Stimulated activated CD8-positive, alpha-beta memory T cell treated with anti-CD3 and anti-CD28 coated beads, Interleukin-4, amount 100 ng/mL, for 24 hours (primary cell): ENCODE results near the gene PLAAT3.
A peak's percentile ranks its signal among the peaks of the same experiment; 100 is the strongest.
"Not testable (repeated sequence)": the region's sequence is repeated elsewhere in the genome, so short reads cannot be mapped to it uniquely, and the experiment has no call there.

Source experiments
- DNase-seq: peaks from one replicate; pipeline ENCODE4 v3.0.0-alpha.2; 2020; ENCODE audit warnings: low read depth

PLAAT3 gene

GRCh38 chr11:63614136-63614671 is at the start of gene PLAAT3:
Gene PLAAT3, minus strand, starts transcription at chr11:63614433. Its CDS starts 419 bp downstream, at chr11:63614014.
- peak; percentile 16 for DNase-seq

DNA sequence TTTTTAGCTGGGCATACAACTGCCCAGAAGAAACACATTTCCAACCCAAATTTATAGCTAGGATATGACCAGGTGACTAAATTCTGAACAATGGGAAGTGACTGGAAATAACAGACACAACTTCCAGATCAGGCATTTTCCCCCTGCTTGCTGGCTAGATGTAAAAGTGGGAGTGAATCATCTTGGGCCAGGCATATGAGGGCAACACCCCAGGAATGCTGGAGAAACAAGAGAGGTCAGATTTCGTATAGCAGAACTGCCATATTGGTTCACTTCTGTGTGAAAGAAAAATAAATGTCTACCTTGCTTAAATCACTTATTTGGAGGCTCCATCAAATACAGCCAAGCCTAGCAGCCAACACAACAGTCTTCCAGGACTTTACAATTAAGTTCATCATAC is 49.6 kb upstream of the PLAAT3 start:
- no peak for DNase-seq

- DNase-seq, result no peak
Observed at GRCh38 chr11:63660972-63661371, 46.7 kb upstream of the PLAAT3 start.

DNA sequence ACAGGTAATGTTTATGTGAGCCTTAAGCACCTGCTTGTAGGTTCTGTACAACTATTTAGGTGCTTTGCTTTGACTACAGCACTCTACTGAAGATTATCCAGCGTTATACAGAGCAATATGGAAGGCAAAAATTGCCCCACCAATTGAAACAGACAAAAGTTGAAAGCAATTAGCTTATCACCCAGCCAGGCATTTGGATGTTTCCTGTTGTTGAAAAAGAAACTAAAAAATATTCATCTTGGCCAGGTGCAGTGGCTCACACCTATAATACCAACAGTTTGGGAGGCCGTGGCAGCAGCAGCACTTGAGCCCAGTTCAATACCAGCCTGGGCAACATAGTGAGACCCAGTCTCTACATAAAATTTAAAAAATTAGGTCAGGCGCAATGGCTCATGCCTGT is 38.4 kb upstream of the PLAAT3 start:
- DNase-seq, result no peak

DNA sequence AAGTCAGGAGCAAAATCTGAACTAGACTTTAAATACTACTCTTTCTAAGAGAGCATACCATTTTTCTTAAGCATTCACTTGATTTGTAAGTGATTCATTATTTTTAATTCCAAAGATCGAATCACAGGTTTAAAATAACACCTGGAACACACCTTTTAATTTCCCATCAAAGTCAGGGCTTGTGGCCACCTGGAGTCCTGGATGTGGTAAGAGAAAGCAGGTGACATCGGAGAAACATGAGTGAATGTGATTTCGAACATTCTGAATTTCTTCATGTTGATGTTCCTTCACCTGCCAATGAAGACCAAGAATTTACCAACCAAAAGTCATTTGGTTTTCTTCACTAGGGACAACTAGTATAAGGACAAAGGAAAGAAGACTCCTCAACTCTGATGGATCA is 29.0 kb upstream of the PLAAT3 start:
- DNase-seq, result no peak

GRCh38 chr11:63641727-63642126 is 27.5 kb upstream of the PLAAT3 start:
- DNase-seq, result no peak

DNA sequence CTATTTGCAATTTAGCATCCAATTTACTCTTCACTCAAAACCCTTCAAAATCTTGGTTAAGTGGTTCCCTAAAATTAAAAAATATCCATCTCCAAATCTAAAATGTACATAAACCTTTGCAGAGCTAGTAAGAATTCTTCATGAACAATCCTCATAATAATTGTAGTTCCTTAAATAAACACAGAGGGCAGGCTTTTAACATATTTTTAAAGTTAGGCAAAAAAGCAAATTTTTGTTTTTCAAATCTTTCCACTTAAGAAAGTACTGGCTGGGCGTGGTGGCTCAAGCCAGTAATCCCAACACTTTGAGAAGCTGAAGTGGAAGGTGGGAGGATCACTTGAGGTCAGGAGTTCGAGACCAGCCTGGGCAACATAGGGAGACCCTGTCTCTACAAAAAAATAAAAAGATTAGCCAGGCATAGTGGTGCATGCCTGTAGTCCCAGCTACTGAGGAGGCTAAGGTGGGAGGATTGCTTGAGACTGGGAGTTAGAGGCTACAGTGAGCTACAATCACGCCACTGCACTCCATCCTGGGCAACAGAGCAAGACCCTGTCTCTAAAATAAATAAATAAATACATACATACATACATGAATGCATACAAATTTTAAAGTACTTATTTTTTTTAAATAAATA is 25.1 kb upstream of the PLAAT3 start:
- DNase-seq, result no peak

- DNase-seq, result not testable (repeated sequence)
Observed at GRCh38 chr11:63638436-63638835, 24.2 kb upstream of the PLAAT3 start.

- peak; percentile 41 for DNase-seq
Observed at GRCh38 chr11:63635762-63636465, 21.7 kb upstream of the PLAAT3 start.

- DNase-seq, result no peak
Observed at GRCh38 chr11:63629426-63629825, 15.2 kb upstream of the PLAAT3 start.

DNA sequence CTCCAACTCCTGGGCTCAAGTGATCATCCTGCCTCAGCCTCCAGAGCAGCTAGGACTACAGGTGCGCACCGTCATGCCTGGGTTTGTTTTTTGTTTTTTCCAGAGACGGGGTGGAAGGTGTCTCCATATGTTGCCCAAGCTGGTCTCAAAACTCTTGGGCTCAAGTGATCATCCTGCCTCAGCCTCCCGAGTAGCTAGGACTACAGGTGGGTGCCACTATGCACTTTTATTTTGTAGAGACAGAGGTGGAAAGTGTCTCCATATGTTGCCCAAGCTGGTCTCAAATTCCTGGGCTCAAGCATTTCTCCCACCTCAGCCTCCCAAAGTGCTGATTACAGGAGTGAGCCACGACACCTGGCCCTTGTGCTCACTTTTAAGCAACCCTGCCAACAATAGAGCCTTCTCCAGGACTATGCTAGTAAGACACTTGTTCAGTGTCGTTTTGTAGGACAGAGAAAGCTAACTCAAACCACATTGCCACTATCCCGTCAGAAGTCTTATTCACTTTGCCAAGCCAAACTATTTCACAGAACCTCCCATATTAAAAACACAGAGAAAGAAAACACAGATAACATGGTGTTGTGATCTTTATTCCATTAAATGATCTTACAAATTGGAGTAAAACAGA is 9.4 kb upstream of the PLAAT3 start:
- DNase-seq, result no peak

DNA sequence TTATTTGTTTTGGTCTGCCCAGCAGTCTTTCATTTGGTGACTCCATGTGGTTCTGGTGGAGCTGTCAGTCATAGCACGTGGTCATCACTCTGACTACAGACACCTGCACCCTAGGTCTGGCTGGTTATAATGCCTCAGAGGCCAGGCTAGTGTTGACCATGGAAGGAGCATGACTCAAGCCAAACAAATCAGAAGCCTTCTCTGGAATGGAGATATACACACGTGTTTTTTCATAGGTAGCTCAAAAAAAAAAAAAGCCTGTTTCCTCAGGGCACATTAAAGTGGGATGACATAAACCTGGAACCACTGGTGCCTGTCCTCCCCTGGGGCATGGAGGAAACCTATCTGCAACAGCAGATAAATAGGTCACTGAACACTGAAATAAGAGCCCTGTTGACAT is 8.1 kb upstream of the PLAAT3 start:
- no peak for DNase-seq

DNA sequence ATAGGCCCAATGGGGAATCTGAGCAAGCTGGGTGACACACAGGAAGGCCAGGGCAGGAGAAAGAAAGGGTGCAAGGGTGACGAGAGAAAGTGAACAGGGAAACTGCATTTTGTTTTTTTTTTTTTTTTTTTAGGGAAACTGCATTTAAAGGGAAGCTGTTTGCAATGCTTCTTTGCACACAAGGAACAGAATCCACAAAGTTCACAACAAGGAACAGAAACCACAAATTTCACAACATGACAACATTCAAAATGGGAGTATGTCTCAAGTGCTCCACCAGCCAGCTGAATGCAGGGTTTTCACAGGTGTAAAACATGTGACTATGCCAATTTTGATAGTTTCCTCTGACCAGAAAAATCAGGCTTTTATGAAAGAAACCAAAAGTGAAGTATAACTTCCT is 6.8 kb upstream of the PLAAT3 start:
- DNase-seq, result no peak

DNA sequence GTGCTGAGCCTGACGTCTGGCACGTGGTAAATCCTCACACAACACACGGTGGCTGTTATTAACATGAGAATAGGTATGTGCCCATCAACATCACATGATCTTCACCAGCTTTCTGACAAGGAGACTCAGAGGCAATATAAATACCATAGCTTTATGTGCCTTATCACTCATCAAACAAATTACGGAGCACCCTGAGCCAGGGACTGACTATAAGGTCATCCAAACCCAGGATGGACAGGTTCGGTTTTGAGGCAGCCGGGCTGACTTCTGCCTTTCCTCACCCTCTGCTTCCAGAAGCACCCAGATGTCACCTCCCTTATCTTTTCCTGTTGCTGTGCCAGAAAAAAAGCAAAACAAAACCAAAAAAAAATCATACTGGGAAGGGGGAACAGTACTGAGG is 5.7 kb upstream of the PLAAT3 start:
- no peak for DNase-seq

DNA sequence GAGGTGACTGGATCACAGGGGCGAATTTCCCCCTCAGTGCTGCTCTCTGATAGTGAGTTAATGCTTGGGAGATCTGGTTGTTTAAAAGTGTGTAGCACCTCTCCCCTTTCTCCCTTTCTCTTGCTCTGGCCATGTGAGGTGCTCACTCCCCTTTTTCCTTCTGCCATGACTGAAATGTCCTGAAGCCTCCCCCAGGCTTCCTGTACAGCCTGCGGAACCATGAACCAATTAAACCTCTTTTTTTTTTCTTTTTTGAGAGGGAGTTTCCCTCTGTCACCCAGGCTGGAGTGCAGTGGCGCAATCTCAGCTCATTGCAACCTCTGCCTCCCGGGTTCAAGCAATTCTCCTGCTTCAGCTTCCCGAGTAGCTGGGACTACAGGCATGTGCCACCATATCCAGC is 3.5 kb upstream of the PLAAT3 start:
- DNase-seq, result not testable (repeated sequence)

DNA sequence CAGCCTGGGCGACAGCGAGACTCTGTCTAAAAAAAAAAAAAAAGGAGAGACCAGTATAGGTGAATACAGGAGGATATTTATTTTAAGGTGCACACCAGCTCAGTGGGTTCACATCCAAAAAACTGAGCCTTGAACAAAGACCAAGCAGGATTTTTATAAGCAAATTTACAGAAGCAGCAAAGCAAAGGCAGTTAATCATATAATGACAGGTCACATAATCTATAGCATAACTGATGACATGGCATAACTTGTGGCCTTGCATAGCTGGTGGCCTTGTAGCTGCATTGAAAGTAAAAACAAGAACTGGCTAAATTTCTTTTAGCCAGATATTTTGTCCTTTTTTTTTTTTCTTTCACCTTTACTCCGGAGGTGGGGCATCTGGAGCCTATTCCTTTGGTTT is 2.7 kb upstream of the PLAAT3 start:
- no peak for DNase-seq

- DNase-seq, result no peak
Observed at GRCh38 chr11:63613517-63614135, 607 bp downstream of the PLAAT3 start.

- no peak for DNase-seq
Observed at GRCh38 chr11:63612181-63612580, 2.1 kb downstream of the PLAAT3 start.

DNA sequence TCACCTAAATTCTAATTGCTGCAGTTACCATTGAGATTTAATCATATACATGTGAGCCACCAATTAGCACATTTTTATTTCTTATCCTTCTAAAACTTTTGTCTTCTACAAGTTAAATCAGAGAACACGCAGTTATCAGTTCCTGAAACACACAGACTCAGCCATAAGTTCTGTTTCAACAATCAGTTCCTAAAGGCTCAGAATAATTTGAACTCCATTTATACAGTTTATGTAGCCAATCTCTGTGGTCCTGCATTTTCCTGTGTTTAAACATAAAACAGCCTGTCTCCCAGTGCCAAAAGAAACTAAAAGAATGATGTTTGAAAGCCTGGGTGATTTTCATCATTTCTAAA is 2.9 kb downstream of the PLAAT3 start:
- DNase-seq, result no peak

DNA sequence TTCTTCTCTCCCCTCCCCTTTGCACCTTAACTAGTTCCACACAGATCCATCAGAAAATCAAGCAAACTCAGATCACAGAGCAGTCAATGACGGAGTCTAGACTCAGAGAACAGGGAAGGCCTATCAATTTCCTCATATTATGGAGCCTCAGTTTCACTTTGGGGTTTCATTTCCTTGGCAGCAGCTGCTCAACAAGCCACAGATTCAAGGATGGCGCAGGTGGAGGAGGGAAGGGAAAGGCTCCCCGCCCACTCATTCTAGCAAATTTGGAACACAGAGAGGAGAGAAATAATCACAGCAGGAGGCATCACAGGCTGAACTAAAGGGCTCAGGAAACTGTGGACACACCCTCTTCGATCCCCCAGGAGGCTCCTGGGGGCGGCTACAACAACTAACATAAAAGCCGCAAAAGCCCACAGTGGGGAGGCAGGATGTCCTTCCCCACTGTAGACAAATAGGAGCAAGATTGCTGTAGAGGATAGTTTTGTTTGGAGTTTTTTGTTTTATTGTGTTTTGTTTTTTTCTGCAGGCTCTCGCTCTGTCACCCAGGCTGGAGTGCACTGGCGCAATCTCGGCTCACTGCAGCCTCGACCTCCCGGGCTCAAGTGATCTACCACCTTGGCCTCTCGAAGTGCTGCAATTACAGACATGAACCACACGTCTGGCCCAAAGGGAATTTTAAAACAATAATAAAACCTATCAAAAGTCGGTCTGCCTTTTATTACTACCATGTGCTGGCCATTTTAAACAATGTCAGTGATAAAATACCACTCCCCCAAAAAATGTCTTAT is 3.4 kb downstream of the PLAAT3 start:
- no peak for DNase-seq

DNA sequence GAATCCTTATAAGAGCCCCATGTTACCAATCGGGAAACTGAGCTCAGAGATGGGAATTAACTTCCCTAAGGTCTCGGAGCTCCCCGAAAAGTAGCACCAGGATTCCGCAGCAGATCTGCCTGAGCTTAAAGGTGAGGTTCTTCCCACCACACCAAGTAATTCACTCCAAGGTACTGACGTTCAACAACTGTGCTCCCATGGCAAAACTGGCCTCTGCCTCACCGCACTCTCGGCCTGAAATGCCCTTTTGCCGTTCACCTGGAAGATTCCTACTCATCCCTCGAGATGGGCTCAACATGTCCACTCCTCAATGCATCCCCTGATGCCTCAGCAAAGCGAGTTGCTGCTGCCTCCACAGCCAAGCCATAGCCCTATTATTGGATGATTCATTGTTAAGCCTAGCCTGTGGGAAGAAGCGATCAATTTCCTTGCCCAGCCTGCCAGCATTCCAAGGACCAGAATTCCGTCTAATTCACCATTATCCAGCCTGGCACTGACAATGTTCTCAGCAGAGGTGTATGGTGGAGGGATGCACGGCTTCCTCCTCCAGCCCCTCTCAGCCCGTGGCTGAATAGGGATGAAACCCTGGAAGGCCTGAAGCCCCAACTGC is 4.2 kb downstream of the PLAAT3 start:
- DNase-seq, result no peak

GRCh38 chr11:63609536-63609935 is 4.7 kb downstream of the PLAAT3 start:
- DNase-seq, result no peak
